GM12864 (cell line): ENCODE data around the gene NFKBIB.
"Not testable (repeated sequence)": the region's sequence is repeated elsewhere in the genome, so short reads cannot be mapped to it uniquely, and the experiment has no call there.

Experiments
- DNase-seq: peaks from one replicate; pipeline ENCODE4 v3.0.0-alpha.2; 2011; ENCODE audit warnings: low read depth
- H3K4me3 ChIP-seq: 2 replicates; pipeline ENCODE4 v1.5.1; 2011; ENCODE audit warnings: mild to moderate bottlenecking, low read depth, low read length, control low read depth
- CTCF ChIP-seq: IDR thresholded peaks from 2 replicates; pipeline ENCODE4 v1.5.1; 2011; ENCODE audit warnings: low read depth, mild to moderate bottlenecking, moderate library complexity, low read length, control low read depth, inconsistent platforms; ENCODE audit errors: missing control alignments

The NFKBIB gene

DNA sequence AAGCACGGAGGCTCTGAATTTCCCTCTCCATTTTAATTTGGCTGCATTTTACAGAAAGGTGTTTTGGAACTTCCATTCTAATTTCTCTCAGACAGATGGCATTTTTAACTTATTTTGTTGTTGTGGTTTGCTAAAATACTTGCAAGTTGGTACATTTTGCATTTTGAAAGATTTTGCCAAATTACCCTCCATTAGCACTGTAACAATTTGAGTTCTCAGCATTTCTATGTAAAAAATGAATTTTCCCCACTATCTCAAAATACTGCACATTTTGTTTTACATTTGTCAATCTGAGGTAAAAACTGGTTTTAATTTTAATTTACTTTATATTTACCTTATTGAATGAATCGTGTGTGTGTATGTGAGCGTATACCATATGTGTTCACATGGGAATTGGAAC is 43.0 kb upstream of the NFKBIB start:
- no peak for TF ChIP-seq CTCF
- no peak for DNase-seq
- H3K4me3 ChIP-seq = no peak overlapping the region

DNA sequence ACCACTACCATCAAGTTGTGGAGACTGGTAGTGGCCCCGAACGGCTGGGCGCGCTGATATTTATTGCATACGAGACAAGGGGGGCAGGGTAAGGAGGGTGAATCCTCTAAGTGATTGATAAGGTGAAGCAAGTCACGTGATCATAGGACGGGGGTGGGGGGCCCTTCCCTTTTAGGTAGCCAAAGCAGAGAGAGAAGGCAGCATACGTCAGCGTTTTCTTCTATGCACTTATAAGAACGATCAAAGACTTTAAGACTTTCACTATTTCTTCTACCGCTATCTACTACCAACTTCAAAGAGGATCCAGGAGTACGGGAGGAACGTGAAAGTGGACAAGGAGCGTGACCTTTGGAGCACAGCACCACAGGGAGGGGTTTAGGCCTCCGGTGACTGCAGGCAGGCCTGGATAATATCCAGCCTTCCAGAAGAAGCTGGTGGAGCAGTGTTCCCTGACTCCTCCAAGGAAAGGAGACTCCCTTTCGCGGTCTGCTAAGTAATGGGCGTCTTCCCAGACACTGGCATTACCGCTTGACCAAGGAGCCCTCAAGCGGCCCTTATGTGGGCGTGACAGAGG is 40.1 kb upstream of the NFKBIB start:
- not testable (repeated sequence) for H3K4me3 ChIP-seq, DNase-seq

- TF ChIP-seq CTCF = no peak
- no peak for DNase-seq
- no peak overlapping the region for H3K4me3 ChIP-seq
These were observed 38.4 kb upstream of the NFKBIB start for GRCh38 chr19:38861368-38861767.

DNA sequence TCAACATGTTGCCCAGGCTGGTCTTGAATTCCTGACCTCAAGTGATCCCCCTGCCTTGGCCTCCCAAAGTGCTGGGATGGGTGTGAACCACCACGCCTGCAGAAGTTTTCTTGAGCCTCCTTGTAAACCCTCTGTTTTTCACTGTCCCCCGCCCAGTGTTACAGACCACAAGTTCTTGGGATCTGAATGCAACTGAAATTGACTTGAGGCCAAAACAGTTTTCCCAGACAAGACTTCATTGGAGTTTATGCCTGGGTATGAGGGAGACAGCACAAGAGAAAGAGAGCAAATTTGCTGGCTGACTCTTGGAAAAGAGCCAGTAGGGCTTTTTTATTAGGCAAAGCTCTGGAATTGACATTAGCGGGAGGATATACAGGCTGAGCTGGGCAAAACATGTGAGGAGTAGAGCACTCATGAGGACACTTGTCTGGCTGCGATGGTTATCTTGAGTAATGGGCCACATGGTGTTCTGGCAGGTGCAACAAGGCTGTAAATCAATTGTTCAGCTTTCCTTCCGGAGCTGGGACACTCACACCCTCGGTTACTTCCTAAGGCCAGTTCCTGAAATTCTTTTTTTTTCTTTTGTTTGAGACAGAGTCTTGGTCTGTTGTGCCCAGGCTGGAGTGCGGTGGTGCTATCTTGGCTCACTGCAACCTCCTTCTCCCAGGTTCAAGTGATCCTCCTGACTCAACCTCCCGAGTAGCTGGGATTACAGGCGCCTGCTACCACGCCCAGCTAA is 37.3 kb upstream of the NFKBIB start:
- TF ChIP-seq CTCF = no peak
- no peak overlapping the region for H3K4me3 ChIP-seq
- DNase-seq = no peak

DNA sequence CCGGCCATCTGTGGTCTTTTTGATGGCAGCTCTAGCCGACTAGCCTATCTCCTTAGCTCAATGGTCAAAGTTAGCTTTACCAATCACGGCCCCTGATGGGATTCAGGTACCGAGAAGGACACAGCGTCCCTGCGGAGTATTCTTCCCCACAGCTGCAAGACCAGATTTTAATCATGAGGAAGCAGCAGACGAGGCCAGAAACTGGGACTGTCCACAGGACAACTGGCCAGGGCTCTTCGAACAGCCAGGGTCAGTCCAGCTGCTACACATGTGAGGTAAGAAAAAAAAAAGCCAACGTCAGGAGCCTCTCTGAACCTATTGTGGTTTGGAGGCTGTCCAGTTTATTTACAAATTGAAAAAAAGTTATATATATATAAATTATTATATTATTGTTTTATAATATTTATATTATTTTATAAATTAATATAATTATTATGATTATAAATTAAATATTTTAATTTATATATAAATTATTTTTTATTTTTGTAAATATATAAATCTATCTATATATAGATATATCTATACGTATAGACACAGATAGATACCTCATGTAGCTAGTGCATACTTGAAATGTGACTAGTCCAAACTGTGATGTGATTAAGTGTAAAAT is 32.5 kb upstream of the NFKBIB start:
- TF ChIP-seq CTCF = no peak
- H3K4me3 ChIP-seq = no peak overlapping the region
- no peak for DNase-seq

DNA sequence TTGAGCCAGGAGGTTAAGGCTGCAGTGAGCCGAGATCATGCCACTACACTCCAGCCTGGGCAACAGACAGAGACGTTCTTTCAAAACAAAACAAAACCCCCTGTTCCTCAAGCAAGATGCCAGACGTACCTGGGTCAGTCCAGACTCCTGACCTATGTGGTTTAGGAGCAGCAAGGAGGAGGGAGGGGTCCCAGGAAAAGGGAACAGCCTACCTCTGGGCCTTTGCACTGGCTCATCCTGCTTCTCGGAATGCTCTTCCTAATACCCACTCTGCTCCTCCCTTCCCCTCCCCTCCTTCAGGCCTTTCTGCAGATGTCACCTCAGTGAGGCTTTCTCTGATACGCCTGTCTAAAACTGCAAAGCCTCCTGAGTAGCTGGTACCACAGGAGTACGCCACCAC is 31.2 kb upstream of the NFKBIB start:
- DNase-seq = no peak
- H3K4me3 ChIP-seq = no peak overlapping the region

More for the DNA sequence above, 31.2 kb upstream of the NFKBIB start:
- no peak for TF ChIP-seq CTCF
